CD4-positive, alpha-beta T cell treated with Interleukin-4 for 4 hours (primary cell): ENCODE data around the gene RNLS.
A peak's percentile ranks its signal among the peaks of the same experiment; 100 is the strongest.
"Not testable (repeated sequence)": the region's sequence is repeated elsewhere in the genome, so short reads cannot be mapped to it uniquely, and the experiment has no call there.

Experiments
- DNase-seq: peaks from one replicate; pipeline ENCODE4 v3.0.0-alpha.2; 2020

Gene RNLS

DNA sequence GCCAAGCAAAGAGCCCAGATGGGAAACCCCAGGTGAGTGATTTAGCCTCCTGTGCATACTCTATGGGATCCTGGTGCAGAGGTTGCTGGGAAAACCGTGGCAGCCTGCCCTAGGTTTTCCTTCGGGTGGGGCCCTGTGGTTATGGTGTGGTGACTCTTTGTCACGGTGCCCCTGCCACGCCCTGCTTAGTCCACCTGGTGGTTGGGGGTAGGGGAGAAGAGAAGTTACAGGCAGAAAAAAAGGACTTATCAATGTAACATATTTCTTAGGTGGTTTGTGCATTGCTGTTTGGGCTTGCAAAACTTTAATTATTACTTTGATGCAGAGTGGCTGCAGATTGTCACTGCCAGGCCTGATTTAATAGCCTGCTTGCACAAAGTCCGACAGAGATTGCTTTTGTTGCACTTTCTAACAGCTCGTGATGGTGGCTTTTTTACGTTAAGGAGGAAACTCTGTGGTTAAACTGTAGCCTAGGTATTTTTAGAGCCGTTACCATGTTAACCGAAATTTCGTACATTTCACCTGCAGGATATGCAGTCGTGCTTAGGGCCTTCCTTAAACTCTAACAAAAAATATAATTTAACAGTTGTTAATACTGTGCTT, 197.4 kb downstream of the RNLS start:
- DNase-seq = peak; percentile 82

DNA sequence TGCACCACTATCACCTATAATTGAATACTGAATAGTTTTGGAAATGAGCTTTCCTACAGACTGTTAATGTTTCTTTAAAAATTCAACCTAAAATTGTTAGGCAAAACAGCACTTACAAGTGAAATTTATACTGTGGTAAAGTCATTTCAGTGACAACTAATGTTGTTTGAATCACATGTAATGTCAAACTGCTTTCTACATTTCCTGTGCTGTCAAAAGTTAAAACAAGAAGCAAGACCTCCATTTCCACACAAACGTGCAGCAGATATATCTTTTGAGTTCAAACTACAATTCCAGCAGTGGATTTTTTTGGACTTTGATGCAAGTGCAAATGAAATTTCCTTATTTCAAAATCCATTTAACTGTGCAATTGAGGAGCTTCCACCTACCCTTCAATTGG, 199.8 kb downstream of the RNLS start:
- no peak for DNase-seq

DNA sequence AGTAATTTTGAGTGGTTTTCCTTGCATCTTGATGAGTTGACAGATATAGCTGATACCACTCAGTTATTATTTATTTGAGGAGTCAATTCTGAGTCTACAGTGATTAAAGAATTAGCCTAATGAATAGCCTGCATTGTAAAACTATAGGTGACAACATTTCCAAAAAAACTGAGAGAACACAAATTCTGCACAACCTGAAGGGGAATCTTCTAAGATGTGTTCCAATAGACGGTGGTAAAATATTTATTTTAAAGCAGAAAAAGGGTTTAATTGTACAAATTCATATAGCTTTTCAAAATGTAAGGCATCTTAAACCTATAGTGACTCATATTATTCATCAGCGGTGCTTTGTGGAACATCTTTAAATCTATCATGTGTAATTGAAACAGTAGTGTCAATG, 200.4 kb downstream of the RNLS start:
- DNase-seq = no peak

DNA sequence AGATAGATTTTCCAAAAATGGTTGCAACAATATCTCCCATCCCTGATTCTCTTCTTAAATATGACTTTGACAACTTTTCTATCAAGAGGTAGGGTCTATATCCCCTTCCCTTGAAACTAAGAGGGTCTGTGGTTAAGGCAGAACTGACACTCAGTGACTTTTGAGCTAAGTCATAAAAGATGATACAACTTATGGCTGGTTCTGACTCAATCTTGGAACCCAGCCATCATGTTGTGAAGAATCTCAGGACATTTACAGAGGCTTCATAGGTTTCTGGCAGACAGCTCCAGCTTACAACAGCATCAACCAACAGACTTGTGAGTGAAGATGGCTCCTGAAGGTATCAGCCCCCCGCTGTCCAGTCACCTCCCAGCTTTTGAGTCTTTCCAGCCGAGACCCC, 203.5 kb downstream of the RNLS start:
- no peak for DNase-seq

DNA sequence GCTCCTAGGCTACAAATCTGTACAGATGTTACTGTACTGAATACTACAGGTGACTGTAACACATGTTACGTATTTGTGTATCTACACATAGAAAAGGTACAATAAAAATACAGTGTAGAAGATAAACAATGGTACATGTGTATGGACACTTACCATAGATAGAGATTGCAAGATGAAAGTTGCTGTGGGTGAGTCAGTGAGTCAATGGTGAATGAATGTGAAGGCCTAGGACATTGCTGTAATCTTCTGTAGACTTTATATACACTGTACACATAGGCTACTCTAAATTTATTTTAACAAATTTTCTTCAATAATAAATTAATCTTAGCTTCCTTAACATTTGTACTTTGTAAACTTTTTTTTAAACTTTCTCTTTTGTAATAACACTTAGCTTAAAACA, 205.6 kb downstream of the RNLS start:
- DNase-seq = no peak

DNA sequence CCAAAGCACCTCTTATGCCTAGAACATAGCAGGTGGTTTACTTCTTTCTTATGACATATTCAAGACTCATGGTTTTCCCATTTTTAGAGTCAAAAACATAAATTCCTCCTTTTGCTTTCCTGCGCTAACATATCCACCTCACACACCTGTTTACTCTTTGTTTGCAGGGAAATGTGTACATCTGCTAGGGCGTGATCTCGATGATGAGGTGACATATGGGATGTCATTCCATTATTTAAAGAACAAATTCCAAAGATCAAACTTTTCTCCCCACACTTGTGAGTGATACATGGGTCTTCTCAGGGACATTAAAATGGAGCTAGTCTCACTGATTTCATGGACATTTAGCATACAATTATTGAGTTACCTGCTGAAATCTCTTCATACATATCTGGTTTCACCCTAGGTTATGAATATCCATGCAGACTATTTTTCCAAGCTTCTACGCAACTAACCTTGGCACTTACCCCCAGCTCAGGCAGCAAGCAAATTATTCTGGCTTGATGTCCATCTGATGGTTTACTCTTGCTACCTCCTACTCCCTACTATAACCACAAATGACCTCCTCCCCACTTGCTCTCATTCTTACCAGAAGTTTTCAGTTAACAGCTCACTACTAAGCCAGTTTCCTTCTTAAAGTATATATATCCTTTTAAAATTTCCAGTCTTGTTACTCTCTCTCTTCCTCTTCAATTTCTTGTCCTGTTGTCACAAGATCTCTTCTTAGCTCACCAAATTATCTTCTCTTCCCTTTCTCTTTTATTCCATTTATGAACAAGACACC, 208.5 kb downstream of the RNLS start:
- no peak for DNase-seq

DNA sequence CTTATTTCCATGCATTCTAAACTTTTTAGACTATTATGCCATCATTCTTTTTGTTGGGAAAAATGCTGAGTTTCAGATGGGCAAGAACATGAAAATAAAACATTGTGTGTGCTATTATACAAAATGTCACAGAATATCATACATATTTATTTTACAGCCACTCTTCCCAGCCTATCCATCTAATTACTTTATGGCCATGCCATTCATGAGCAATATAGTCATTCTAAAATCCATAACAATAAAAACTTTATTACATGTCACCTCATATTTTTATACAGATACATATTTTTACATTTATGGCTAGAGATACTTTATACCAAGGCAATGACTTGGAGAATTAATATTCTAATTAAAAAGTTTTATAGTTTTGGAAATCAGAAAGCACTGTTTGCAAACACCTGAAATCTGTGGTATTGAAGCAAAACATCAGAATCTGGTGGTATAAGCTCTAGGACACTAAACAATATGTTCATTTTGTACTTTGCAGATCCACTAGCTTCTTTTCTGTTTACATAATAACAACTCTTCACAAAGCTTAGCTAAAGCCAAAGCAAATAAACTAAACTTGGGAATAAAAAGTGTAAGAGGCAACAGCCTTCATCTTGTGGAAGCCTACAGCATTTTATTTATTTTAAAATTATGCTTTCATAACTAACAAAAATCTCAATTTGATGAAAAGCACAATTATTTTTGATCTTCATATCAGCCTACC, 210.1 kb downstream of the RNLS start:
- no peak for DNase-seq

DNA sequence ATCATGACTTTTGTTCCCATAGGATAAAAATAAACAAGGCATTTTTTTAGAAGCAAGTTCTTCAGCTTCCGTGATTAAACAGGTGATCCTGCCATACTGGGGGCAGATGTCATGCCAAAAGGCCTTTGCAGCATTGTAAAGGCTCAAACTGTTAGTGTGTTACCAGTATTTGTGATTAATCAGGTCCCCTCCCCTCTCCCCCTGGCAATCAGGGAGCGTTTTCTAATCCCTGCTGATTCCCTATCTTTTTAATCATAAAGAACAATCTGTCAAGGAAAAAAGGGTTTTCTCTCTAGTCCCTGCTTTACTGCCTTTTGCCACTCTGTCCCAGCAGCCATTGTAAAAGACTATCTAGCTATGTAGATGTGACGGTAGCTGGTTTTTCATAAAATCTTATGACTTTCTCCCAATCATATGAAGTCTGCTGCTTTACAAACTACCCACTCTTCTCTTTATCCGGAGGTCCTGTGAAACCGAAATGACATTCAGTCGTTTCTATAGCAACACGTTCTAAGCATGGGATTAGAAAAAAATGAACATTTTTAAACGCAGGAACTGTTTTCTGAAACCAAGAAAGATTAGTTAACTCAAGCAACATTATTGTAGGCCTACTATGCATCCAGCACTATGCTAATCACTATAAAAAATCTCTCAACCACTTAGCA, 210.9 kb downstream of the RNLS start:
- DNase-seq = no peak

DNA sequence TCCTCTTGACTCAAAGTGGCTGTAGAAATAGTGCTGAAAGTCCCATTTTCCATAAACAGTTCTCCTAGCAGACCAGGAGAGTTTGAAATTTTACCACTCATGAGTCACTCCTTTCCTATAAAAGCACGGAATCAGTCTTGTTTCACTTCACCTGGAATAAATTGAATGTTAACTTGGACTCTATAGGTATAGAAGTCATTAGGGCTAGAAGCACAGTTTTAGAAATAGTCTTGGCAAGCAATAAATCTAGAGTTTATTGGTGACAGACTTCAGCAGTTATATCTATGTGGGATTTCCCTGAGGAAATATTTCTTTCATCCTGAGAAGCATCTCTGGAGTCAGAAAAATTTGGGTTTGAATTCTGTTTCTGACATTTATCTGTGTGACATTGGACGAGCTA, 212.4 kb downstream of the RNLS start:
- DNase-seq = no peak

DNA sequence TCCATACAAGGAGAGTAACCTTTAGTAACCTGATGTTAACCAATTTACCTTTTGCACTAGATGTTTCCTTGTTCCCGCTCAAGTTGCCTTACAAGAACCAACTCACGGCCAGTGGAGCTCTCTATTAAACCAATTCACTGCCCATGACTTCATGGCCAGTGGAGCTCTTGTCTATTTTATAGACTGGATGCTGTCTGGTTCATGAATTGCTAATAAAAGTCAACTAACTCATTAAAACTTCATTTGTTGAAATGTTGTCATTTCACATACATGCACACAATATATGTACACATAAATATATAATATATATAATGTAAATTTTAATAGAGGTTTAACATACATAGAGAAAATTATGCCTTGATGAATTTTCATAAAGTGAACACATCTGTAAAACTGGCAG, 216.3 kb downstream of the RNLS start:
- no peak for DNase-seq

DNA sequence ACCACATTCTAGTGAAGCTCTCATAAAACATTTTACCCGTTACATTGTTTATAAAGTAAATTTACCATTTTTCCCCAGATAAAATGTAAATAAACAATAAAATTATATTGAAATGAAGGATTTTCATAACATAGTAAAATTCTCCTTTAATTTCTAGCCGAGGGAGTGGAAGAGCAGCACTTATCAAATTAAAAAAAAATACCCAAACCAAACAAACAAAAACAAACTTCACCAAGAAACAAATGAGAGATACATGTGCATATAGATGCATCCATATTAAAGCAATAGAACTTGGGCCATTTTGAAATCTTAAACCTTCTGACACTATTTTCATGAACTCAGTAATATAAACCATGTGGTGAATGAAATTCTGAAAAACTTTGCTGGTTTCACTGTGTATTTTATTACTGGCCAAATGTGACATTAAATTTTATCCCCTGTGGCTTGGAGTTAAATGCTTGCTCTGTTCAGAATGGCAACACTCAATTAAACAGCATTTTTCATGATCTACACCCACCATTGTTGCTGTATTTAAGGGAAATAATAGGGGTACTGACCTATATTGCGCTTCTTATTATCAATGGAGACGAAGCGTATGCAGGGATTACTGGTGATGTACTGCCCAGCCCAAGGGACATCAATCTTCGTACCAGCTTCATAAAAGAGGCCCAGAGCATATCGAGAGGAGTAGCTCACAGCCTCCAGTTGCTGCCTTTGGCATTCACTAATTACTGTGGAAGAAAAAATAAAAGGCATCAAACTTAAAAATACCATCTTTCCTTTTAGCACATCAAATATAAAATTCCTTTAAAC, 220.9 kb downstream of the RNLS start:
- no peak for DNase-seq

DNA sequence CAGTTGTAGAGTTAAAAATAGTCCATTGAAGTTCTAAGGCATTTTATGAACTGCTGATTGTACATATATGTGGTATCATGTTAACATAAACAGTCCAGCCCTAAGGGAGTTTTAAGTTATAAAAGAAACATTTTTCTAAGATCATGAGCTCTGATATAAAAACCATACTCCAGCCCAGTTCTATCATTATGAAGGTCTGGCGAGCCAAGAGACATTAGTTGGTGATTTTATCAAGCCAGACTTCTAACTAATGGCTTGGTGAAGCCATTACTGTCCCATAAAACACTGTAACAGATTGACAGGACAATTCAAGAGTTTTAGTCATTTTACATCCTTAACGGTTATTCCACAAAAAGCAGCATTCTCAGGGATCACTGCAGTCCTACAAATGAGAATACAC, 221.6 kb downstream of the RNLS start:
- no peak for DNase-seq

DNA sequence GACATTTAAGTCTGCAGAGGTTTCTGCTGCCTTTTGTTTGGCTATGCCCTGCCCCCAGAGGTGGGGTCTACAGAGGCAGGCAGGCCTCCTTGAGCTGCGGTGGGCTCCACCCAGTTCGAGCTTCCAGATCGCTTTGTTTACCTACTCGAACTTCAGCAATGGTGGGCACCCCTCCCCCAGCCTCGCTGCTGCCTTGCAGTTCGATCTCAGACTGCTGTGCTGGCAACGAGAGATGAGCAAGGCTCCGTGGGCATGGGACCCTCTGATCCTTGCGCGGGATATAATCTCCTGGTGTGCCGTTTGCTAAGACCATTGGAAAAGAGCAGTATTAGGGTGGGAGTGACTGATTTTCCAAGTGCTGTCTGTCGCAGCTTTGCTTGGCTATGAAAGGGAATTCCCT, 227.4 kb downstream of the RNLS start:
- DNase-seq = not testable (repeated sequence)

DNA sequence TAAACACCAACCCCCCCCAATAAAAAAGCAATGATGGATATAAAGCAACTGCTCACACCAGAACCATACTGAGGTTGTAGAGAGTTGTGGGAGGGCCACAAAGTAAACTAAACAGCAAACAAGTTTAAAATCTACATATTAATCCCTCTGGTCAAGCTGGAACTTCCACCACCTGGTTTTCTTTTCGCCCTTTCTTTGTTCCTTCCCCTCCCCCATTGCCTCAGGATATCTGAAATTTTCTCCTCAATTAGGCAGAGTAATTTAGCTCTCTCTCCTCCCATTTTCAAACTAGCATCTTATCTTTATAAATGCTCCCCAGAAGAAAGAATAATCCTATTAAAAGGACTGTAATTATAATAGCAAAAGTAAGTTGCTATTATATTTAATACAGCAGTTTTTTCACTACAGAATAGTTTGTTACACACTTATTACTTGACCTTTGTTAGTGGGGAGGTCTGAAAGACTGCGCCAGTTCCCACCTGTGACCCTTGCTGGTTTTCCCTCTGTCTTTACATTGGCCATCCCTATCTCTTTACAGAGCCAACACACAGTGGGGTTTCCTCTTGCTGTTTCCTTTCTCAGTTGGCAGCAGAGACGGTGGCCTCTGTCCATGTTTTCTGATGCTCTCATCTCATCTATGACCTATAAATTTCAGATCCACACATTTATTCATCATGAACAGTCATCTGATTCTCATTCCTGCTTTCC, 235.4 kb downstream of the RNLS start:
- DNase-seq = no peak

DNA sequence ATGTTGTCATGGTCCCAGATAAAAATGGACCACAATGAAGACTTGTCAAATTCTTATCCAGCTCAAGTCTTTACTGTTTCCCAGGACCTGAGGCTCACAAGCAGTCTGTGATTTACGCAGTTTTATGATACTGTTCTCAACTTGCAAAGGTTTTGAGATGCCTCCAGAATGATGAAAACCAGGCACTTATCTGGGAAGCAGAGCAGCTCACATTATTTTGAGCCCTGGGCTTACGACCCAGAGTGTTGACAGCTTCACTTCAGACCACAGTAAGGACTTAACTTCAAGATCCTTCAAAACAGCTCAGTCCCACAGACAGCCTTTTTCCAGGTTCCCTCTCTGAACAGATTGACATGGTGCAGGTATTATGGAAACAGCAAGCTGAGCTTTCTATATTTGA, 236.1 kb downstream of the RNLS start:
- DNase-seq = no peak

DNA sequence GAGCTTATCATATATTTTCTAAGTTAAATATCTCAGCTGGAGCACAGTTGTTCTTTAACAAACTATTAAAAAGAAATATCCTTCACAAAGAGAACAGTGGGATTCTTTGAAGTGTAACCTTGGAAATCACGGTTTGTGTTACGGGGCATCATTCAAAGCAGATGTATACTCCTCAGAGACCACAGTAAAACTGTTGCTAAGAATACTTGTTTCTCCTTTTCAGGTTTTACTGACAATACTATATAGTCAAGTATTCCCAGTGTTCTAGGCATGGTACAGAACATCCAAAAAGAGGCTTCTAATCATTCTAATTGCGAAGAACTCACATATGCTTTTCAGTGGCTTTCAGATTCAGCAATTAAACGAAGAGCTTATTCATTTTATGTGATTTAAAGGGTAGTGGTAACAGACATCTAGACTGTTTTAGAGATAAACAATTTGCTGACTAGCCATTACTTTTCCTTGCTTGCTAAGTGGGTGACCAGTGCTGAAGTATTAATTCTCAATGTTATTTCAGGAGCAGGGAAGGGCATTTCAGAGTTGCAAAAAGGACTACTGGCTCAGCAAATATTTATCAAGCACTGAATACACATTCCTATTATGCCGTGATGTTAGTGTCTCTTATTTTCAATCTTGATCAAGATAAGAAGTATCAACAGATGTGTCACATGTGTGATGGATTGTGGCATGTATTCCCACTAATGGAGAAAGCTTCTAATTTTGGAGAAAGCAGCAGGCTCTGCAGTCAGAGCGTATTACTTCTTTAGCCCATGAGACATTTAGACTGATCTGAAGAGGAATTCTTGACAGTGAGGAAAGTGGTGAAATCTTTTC, 236.8 kb downstream of the RNLS start:
- DNase-seq = no peak

DNA sequence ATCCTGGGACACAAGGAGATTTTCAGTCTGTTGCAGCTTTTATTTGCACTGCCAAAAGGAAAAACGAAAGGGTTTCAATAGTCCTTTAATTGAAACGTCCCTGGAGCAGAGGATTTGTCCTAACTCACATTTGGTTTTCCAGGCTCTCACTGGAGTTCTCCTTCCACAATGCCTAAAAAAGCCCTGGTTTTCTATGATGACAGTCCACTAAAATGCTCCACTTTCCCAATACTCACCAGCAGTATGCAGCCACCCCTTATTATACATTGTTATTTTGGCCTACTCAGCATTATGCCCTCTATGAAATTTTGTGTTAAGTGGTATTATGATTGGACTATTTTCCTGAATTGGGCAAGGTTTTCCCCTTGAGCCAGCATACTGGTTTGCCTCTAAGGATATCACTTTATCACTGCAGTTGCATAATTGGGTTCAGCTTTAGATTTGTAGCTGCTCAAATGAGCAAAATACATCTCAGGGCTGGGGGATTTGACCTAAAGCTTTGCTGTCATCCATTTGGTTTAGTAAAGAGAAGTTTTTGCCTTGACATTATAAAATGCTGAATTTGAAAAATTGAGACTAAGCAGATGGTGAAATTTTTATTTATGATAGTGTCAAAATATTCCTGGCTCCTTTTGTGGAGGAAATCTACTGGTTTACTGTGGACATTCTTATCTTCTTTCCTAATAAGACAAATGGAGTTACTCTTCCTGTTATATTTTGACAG, 239.2 kb downstream of the RNLS start:
- no peak for DNase-seq

DNA sequence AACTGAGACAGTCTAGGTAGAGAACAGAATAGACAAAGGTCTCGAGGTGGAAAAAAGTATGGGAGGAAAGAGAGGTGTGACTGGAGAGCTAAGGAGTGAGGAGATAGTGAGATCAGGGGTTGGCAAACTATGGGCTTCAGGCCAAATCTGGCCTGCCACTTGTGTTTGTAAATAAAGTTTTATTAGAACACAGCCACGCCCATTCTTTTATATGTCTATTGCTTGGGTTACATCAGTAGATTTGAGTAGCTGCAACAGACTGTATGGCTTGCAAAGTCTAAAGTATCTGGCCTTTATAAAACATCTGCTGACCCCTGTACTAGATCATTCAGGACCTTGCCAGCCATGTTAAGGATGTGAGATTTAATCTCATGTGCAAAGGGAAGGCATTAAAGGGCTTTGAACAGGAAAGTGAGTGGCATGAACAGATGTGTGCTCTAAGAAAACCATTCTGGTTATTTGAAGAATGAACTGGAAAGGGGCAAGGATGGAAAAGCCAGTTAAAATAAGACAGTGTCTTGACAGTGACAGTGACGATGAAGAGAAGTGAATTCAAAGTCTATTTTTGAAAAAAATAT, 240.3 kb downstream of the RNLS start:
- DNase-seq = no peak

DNA sequence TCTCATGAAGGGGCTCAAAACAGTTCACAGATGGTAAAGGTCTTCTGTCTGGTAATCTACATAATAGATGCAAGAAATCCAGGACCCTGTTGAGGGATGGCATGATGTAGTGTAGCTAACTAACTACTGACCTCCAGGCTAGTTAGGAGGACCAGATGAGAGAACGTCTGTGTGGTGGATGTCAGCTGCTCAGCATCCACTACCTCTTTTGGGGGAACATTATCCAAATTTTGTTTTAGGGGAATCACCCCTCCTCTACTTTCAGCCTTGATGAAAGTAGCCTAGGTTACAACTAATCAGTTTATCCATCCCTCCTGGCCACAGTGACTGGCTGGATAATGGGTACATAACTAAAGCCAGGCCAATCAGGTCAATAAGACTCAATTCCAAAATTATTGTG, 246.0 kb downstream of the RNLS start:
- DNase-seq = no peak

DNA sequence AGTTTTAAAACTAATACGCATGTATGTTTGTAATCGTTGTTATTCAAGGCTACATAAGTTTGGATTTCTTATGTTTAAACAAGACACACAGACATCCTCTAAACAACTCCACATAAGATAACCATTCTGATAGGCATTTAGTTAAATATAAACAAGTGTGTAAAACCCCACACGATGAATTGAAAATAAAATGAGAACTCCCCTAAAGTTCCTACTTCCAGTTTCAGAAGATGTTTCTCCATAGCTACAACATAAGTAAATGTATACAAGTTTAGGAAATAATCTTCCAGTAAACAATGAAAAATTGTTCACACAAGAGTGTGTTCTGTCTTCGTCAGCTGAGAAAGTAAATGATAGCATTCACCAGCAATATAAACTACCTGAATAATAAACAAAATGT, 246.8 kb downstream of the RNLS start:
- DNase-seq = no peak
